Trophoblast cell (in vitro differentiated cells and primary cell): ENCODE measurements around the gene USP5.
"Not testable (repeated sequence)": the region's sequence is repeated elsewhere in the genome, so short reads cannot be mapped to it uniquely, and the experiment has no call there.

ENCODE experiments used
- DNase-seq, 2 donors: peaks; one replicate each; pipeline ENCODE4 v3.0.0-alpha.2; 2016
- H2AFZ ChIP-seq: 2 replicates; pipeline ENCODE4 v1.6.1; 2013; ENCODE audit warnings: low read length, moderate library complexity, mild to moderate bottlenecking; ENCODE audit not compliant: insufficient read depth, poor library complexity
- H2AK5ac ChIP-seq: 2 replicates; pipeline ENCODE4 v1.6.1; 2013; ENCODE audit warnings: mild to moderate bottlenecking, low read length
- H2BK120ac ChIP-seq: 2 replicates; pipeline ENCODE4 v1.6.1; 2013; ENCODE audit warnings: low read length, mild to moderate bottlenecking, moderate library complexity; ENCODE audit not compliant: insufficient read depth, poor library complexity
- H2BK12ac ChIP-seq: 2 replicates; pipeline ENCODE4 v1.6.1; 2013; ENCODE audit warnings: mild to moderate bottlenecking, low read length, moderate library complexity
- H2BK5ac ChIP-seq: 2 replicates; pipeline ENCODE4 v1.6.1; 2013; ENCODE audit warnings: low read length, low read depth, moderate library complexity, mild to moderate bottlenecking; ENCODE audit not compliant: poor library complexity
- H3K14ac ChIP-seq: 2 replicates; pipeline ENCODE4 v1.6.1; 2013; ENCODE audit warnings: mild to moderate bottlenecking, low read length
- H3K18ac ChIP-seq: 2 replicates; pipeline ENCODE4 v1.6.1; 2013; ENCODE audit warnings: mild to moderate bottlenecking, low read length
- H3K23ac ChIP-seq: 2 replicates; pipeline ENCODE4 v1.6.1; 2013; ENCODE audit warnings: low read length
- H3K27ac ChIP-seq: 2 replicates; pipeline ENCODE4 v1.5.1; 2013; ENCODE audit warnings: low read depth, mild to moderate bottlenecking, inconsistent platforms, low read length, moderate library complexity
- H3K27me3 ChIP-seq: 2 replicates; pipeline ENCODE4 v1.6.1; 2013; ENCODE audit warnings: inconsistent platforms, mild to moderate bottlenecking, low read length, moderate library complexity; ENCODE audit not compliant: insufficient read depth
- H3K36me3 ChIP-seq, 2 experiments: 1 replicate in 1 of 2; 2 replicates in 1 of 2; pipeline ENCODE4 v1.6.1; 2013; ENCODE audit warnings: low read length in 2 of 2, mild to moderate bottlenecking in 2 of 2, moderate library complexity in 1 of 2; ENCODE audit not compliant: insufficient read depth in 2 of 2, control insufficient read depth in 1 of 2
- H3K4ac ChIP-seq: 2 replicates; pipeline ENCODE4 v1.6.1; 2013; ENCODE audit warnings: low read depth, mild to moderate bottlenecking, low read length, moderate library complexity
- H3K4me1 ChIP-seq, 2 experiments: 1 replicate in 1 of 2; 2 replicates in 1 of 2; pipeline ENCODE4 v1.6.1; 2013; ENCODE audit warnings: low read length in 2 of 2, mild to moderate bottlenecking in 2 of 2, moderate library complexity in 1 of 2; ENCODE audit not compliant: insufficient read depth in 2 of 2, control insufficient read depth in 1 of 2
- H3K4me2 ChIP-seq: 2 replicates; pipeline ENCODE4 v1.6.1; 2013; ENCODE audit warnings: inconsistent platforms, mild to moderate bottlenecking, low read length, moderate library complexity
- H3K4me3 ChIP-seq: 2 replicates; pipeline ENCODE4 v1.5.1; 2013; ENCODE audit warnings: mild to moderate bottlenecking, low read depth, low read length, inconsistent platforms
- H3K79me1 ChIP-seq: one replicate; pipeline ENCODE4 v1.6.1; 2013; ENCODE audit warnings: low read length
- H3K79me2 ChIP-seq: 2 replicates; pipeline ENCODE4 v1.6.1; 2013; ENCODE audit warnings: low read length, mild to moderate bottlenecking; ENCODE audit not compliant: control insufficient read depth, insufficient read depth, poor library complexity
- H3K9ac ChIP-seq: 2 replicates; pipeline ENCODE4 v1.6.1; 2013; ENCODE audit warnings: mild to moderate bottlenecking, low read length
- H3K9me3 ChIP-seq: 2 replicates; pipeline ENCODE4 v1.6.1; 2013; ENCODE audit warnings: low read depth, mild to moderate bottlenecking, control low read depth, inconsistent platforms, low read length; ENCODE audit not compliant: insufficient read depth
- H4K12ac ChIP-seq: 2 replicates; pipeline ENCODE4 v1.6.1; 2013; ENCODE audit warnings: low read depth, mild to moderate bottlenecking, low read length, moderate library complexity
- H4K8ac ChIP-seq: 2 replicates; pipeline ENCODE4 v1.6.1; 2013; ENCODE audit warnings: low read depth, mild to moderate bottlenecking, low read length, moderate library complexity
- H4K91ac ChIP-seq: one replicate; pipeline ENCODE4 v1.6.1; 2013; ENCODE audit warnings: low read depth, mild to moderate bottlenecking, low read length, moderate library complexity
- WGBS: extraction: QIAGEN DNeasy Blood & Tissue Kit; methylation state at CpG from one replicate; pipeline ENCODE4 v1.1.7; 2013; ENCODE audit warnings: missing lambda C conversion rate; ENCODE audit not compliant: insufficient read length, insufficient coverage; ENCODE audit errors: extremely low coverage; 5-methylcytosine and 5-hydroxymethylcytosine counted together

The USP5 gene

GRCh38 chr12:6873094-6874014, 21.4 kb downstream of the USP5 start, which contains the start of gene SPSB2:
SPSB2 (minus strand) TSS chr12:6873303; CDS start chr12:6872901, 402 bp downstream.
- peak within 1 kb of the TSS; percentile 77 for H4K91ac ChIP-seq
- H2BK12ac ChIP-seq = peak within 1 kb of the TSS; percentile 51
- H4K12ac ChIP-seq = peak within 1 kb of the TSS; percentile 86
- H3K9ac ChIP-seq = peak within 1 kb of the TSS; percentile 96
- peak within 1 kb of the TSS; percentile 78 for H3K14ac ChIP-seq
- peak within 1 kb of the TSS; percentile 64 for H3K18ac ChIP-seq
- peak within 1 kb of the TSS; percentile 91 for H3K4me3 ChIP-seq
- H3K9me3 ChIP-seq = peaks cover 3% of the 10 kb centered on the region
- peak within 1 kb of the TSS; percentile 72 for H3K4ac ChIP-seq
- H2AFZ ChIP-seq = peak within 1 kb of the TSS; percentile 44
- H3K79me1 ChIP-seq = peaks cover 11% of the 10 kb centered on the region
- H3K4me1 ChIP-seq = peaks cover 13 to 21% of the 10 kb centered on the region in 2 experiments
- no peaks in the 10 kb centered on the region for H3K27me3 ChIP-seq
- peak within 1 kb of the TSS; percentile 72 for H2BK120ac ChIP-seq
- peak within 1 kb of the TSS; percentile 56 for H4K8ac ChIP-seq
- peaks cover 22 to 29% of the 10 kb centered on the region in 2 experiments for H3K36me3 ChIP-seq
- no peak within 1 kb of the TSS for H3K23ac ChIP-seq
- peaks cover 10% of the 10 kb centered on the region for H3K79me2 ChIP-seq
- WGBS = no CpG with 5 or more reads among the region's 66 CpGs
- peak within 1 kb of the TSS; percentile 92 for H3K4me2 ChIP-seq
- H3K27ac ChIP-seq = peak within 1 kb of the TSS; percentile 67
- DNase-seq = peak; percentile 98 to 99
- H2AK5ac ChIP-seq = peak within 1 kb of the TSS; percentile 91
- peak within 1 kb of the TSS; percentile 45 for H2BK5ac ChIP-seq

GRCh38 chr12:6874015-6874368, 22.0 kb downstream of the USP5 start:
- no CpG with 5 or more reads among the region's 9 CpGs for WGBS
- peak overlapping the region; percentile 5 for H2AFZ ChIP-seq
- peaks cover 11% of the 10 kb centered on the region for H3K79me1 ChIP-seq
- DNase-seq, H3K23ac ChIP-seq, H3K4ac ChIP-seq, H3K79me2 ChIP-seq, H4K12ac ChIP-seq, H2AK5ac ChIP-seq, H3K4me3 ChIP-seq, H3K9ac ChIP-seq, H3K9me3 ChIP-seq, H3K18ac ChIP-seq, H3K27me3 ChIP-seq: not testable (repeated sequence)
- H4K91ac ChIP-seq = peak overlapping the region; percentile 77
- H3K4me2 ChIP-seq = peak overlapping the region; percentile 76
- H2BK12ac ChIP-seq = peak overlapping the region; percentile 51
- peaks cover 22 to 26% of the 10 kb centered on the region in 2 experiments for H3K36me3 ChIP-seq
- peak overlapping the region; percentile 1 for H2BK5ac ChIP-seq
- H2BK120ac ChIP-seq = peak overlapping the region; percentile 72
- H3K4me1 ChIP-seq = peaks cover 7 to 15% of the 10 kb centered on the region in 2 experiments
- peak overlapping the region; percentile 40 for H3K27ac ChIP-seq
- H3K14ac ChIP-seq = peak overlapping the region; percentile 5
- H4K8ac ChIP-seq = peak overlapping the region; percentile 43

GRCh38 chr12:6879824-6880223, 27.9 kb downstream of the USP5 start:
- H3K79me1 ChIP-seq, H4K12ac ChIP-seq, H2AFZ ChIP-seq, H3K14ac ChIP-seq, H2BK120ac ChIP-seq, H3K27me3 ChIP-seq, H3K27ac ChIP-seq, H3K18ac ChIP-seq, H3K4me2 ChIP-seq, H4K8ac ChIP-seq, H3K9ac ChIP-seq, H2AK5ac ChIP-seq, H3K4me3 ChIP-seq, H2BK12ac ChIP-seq, DNase-seq, H3K23ac ChIP-seq, H3K9me3 ChIP-seq, H2BK5ac ChIP-seq, H3K79me2 ChIP-seq, H3K4ac ChIP-seq, H4K91ac ChIP-seq, H3K36me3 ChIP-seq, H3K4me1 ChIP-seq: not testable (repeated sequence)
- no CpG with 5 or more reads among the region's 11 CpGs for WGBS

GRCh38 chr12:6883252-6883651, 31.3 kb downstream of the USP5 start:
- no CpG with 5 or more reads among the region's 5 CpGs for WGBS
- H4K8ac ChIP-seq = no peak overlapping the region
- H3K23ac ChIP-seq = no peak overlapping the region

More at GRCh38 chr12:6883252-6883651, 31.3 kb downstream of the USP5 start:
- Histone ChIP-seq H3K79me2 (no peaks in the 10 kb centered on the region), H2BK5ac (no peak overlapping the region), H3K9me3 (no peaks in the 10 kb centered on the region), H3K9ac (no peak overlapping the region), H3K14ac (no peak overlapping the region), H3K4ac (no peak overlapping the region), H2BK12ac (no peak overlapping the region), H4K12ac (no peak overlapping the region), H2AFZ (no peak overlapping the region), H3K18ac (no peak overlapping the region), H3K4me3 (no peak overlapping the region), H3K4me1 (peaks cover 2 to 5% of the 10 kb centered on the region in 2 experiments), H2AK5ac (no peak overlapping the region), H3K79me1 (no peaks in the 10 kb centered on the region), H4K91ac (no peak overlapping the region), H3K27ac (no peak overlapping the region), H3K27me3 (no peaks in the 10 kb centered on the region), H2BK120ac (no peak overlapping the region), H3K36me3 (no peaks in the 10 kb centered on the region), H3K4me2 (no peak overlapping the region)
- DNase-seq = peak in 1 of 2 donors; percentile 40
